Brain microvascular endothelial cell (primary cell): ENCODE measurements around the gene TRPM4.
"Not testable (repeated sequence)": the region's sequence is repeated elsewhere in the genome, so short reads cannot be mapped to it uniquely, and the experiment has no call there.

Experiments
- DNase-seq: peaks from one replicate; pipeline ENCODE4 v3.0.0-alpha.2; 2020
- H3K27ac ChIP-seq: fragments of 250-450 bp; sonication (Bioruptor Pico); 2 replicates; pipeline ENCODE4 v1.5.1; 2020; ENCODE audit warnings: mild to moderate bottlenecking, moderate library complexity
- H3K27me3 ChIP-seq: fragments of 250-450 bp; sonication (Bioruptor Pico); replicated peaks from 2 replicates; pipeline ENCODE4 v1.5.1; 2020; ENCODE audit warnings: mild to moderate bottlenecking
- H3K36me3 ChIP-seq: fragments of 250-450 bp; sonication (Bioruptor Pico); replicated peaks from 2 replicates; pipeline ENCODE4 v1.5.1; 2020; ENCODE audit warnings: mild to moderate bottlenecking
- H3K4me3 ChIP-seq: 2 replicates; pipeline ENCODE4 v1.5.1; 2011; ENCODE audit warnings: low read depth, mild to moderate bottlenecking, control low read depth, low read length, moderate library complexity
- in situ Hi-C: cut with HindIII; loops from 2 replicates; pipeline ENCODE4 v1.10.0; 2017; ENCODE audit warnings: low sequenced_read_pairs, low pct_ligation_motif_present
- TF ChIP-seq, protein P1 (sequence below): IDR thresholded peaks from 2 replicates; pipeline ENCODE4 v1.5.1; 2011; ENCODE audit warnings: low read depth, mild to moderate bottlenecking, moderate library complexity, low read length, control low read depth, inconsistent platforms; ENCODE audit errors: missing control alignments

Gene TRPM4

DNA sequence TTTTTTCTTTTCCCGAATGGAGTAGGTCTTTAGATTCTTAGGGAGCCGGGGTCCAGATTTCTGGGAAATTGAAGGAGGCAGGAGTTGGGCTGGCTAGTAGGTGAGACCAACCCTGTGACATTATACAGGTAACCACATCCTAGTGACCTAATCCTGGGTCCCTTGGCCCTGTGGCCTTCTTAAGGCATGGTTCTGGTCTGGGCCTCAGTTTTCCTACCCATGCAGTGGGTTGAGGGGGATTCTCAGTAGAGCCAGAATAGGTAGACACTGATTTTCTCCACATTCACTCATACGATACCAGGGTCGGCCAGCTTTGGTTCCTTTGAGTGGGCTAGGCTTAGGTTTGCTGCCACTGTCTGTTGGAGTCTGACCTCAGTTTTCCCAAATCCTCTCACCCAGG is 31.0 kb upstream of the TRPM4 start:
- no peaks in the 10 kb centered on the region for H3K36me3 ChIP-seq
- in situ Hi-C loops = no loop called here
- DNase-seq = no peak
- no peaks in the 10 kb centered on the region for H3K27me3 ChIP-seq
- no peak overlapping the region for H3K27ac ChIP-seq
- no peak overlapping the region for H3K4me3 ChIP-seq
- TF ChIP-seq, protein P1, sequence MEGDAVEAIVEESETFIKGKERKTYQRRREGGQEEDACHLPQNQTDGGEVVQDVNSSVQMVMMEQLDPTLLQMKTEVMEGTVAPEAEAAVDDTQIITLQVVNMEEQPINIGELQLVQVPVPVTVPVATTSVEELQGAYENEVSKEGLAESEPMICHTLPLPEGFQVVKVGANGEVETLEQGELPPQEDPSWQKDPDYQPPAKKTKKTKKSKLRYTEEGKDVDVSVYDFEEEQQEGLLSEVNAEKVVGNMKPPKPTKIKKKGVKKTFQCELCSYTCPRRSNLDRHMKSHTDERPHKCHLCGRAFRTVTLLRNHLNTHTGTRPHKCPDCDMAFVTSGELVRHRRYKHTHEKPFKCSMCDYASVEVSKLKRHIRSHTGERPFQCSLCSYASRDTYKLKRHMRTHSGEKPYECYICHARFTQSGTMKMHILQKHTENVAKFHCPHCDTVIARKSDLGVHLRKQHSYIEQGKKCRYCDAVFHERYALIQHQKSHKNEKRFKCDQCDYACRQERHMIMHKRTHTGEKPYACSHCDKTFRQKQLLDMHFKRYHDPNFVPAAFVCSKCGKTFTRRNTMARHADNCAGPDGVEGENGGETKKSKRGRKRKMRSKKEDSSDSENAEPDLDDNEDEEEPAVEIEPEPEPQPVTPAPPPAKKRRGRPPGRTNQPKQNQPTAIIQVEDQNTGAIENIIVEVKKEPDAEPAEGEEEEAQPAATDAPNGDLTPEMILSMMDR = no peak

- in situ Hi-C loops, DNase-seq, H3K27ac ChIP-seq, H3K27me3 ChIP-seq, H3K36me3 ChIP-seq, H3K4me3 ChIP-seq: not testable (repeated sequence)
These were observed 30.4 kb upstream of the TRPM4 start for GRCh38 chr19:49127225-49127624.

DNA sequence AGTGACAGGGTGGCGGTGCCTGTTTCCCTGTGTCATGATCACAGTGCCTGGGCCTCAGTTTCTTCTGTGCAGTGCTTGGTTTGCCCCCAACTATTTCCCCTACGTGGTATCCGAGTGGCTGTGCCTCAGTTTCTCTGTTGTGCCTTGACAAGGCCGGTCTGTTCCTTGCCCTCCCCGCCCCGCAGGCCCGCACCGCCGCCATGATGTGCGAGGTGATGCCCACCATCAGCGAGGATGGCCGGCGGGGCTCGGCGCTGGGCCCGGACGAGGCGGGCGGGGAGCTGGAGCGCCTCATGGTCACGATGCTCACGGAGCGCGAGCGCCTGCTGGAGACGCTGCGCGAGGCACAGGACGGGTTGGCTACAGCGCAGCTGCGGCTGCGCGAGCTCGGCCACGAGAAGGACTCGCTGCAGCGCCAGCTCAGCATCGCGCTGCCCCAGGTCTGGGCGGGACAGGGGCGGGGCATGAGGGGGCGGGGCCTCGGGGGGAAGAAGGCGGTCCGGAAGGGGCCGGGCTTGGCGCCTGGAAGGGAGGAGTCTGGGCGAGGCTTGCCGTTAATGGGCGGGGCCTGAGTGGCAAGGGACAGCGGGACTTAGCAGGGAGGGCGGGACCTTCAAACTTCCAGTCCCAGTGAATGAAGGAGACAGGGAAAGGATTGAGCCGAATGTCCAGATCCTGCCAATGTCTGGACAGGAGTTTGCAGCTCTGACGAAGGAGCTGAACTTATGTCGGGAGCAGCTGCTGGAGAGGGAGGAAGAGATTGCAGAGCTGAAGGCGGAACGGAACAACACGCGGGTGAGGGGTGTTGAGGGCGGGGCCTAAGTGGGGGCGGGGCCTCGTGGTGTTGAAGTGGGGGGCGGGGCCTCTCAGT is 29.7 kb upstream of the TRPM4 start:
- TF ChIP-seq, protein P1 = no peak
- Histone ChIP-seq H3K4me3 (peak overlapping the region; percentile 48), H3K27me3 (no peaks in the 10 kb centered on the region), H3K27ac (no peak overlapping the region), H3K36me3 (no peaks in the 10 kb centered on the region)
- peak; percentile 94 for DNase-seq
- in situ Hi-C loops = no loop called here

- no peaks in the 10 kb centered on the region for H3K36me3 ChIP-seq
- peak overlapping the region; percentile 24 for H3K4me3 ChIP-seq
- H3K27me3 ChIP-seq = no peaks in the 10 kb centered on the region
- in situ Hi-C loops = no loop called here
- TF ChIP-seq, protein P1 = no peak
- H3K27ac ChIP-seq = no peak overlapping the region
- no peak for DNase-seq
These were observed 28.9 kb upstream of the TRPM4 start for GRCh38 chr19:49128545-49129237.

DNA sequence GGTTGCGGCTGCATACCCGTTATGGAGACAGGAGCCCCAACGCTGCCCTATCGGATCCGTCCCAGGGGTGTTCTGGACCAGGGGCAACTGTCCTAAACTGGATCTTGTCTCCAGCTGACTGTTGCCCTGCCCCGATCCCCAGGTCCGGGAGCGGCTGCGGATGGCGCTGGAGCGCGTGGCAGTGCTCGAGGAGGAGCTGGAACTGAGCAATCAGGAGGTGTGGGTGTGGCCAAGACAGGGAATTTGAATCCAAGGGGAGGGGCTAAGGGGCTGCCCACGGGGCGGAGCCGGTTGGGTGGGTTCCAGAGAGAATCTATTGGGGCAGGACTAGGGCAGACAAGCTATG is 28.4 kb upstream of the TRPM4 start:
- Histone ChIP-seq H3K36me3 (no peaks in the 10 kb centered on the region), H3K27ac (no peak overlapping the region), H3K4me3 (no peak overlapping the region), H3K27me3 (no peaks in the 10 kb centered on the region)
- TF ChIP-seq, protein P1 = no peak
- in situ Hi-C loops = no loop called here
- no peak for DNase-seq

DNA sequence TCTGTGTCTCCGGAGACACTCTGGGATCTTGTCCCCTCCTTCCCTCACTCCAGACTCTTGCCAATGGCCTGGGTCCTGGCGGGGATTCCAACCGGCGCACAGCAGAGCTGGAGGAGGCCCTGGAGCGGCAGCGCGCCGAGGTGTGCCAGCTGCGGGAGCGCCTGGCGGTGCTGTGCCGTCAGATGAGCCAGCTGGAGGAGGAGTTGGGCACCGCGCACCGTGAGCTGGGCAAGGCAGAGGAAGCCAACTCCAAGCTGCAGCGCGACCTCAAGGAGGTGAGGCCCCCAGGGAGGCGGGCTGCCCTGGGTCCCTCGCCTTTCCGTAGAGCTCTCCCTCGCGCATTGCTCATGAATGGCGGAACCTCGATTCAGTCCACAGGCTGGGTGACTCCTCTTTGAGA is 27.3 kb upstream of the TRPM4 start:
- Histone ChIP-seq H3K36me3 (no peaks in the 10 kb centered on the region), H3K4me3 (no peak overlapping the region), H3K27ac (no peak overlapping the region), H3K27me3 (no peaks in the 10 kb centered on the region)
- no peak for DNase-seq
- in situ Hi-C loops = no loop called here
- TF ChIP-seq, protein P1 = no peak
